Esophagus muscularis mucosa (tissue), 4 donors: ENCODE data around the gene MIF. TPM values are rescaled to one million over a fixed set of nuclear protein-coding genes. Genes with fewer than 3 reads are reported as not detected.
"Not testable (repeated sequence)": the region's sequence is repeated elsewhere in the genome, so short reads cannot be mapped to it uniquely, and the experiment has no call there.

Experiments
- DNase-seq: peaks from one replicate; pipeline ENCODE4 v3.0.0-alpha.2; 2017; ENCODE audit errors: extremely low spot score
- H3K27ac ChIP-seq, 4 donors: fragments of 200-600 bp; sonication (generic); replicated peaks in 1 of 4; 1 replicate in 3 of 4; 2 replicates in 1 of 4; pipeline ENCODE4 v1.5.1; 2016 to 2019; ENCODE audit warnings: mild to moderate bottlenecking in 1 of 4
- H3K27me3 ChIP-seq, 4 donors: fragments of 200-600 bp; sonication (generic); one replicate each; pipeline versions ENCODE4 v1.5.1 to v1.6.0; 2016 to 2019
- H3K36me3 ChIP-seq, 4 donors: fragments of 200-600 bp; sonication (generic); one replicate each; pipeline ENCODE4 v1.5.1; 2016 to 2019
- H3K4me1 ChIP-seq, 4 donors: fragments of 200-600 bp; sonication (generic); one replicate each; pipeline ENCODE4 v1.5.1; 2016 to 2019
- H3K4me3 ChIP-seq, 4 donors: fragments of 200-600 bp; sonication (generic); 1 replicate in 2 of 4; 2 replicates in 2 of 4; pipeline ENCODE4 v1.5.1; 2016 to 2019; ENCODE audit warnings: mild to moderate bottlenecking in 4 of 4, moderate library complexity in 1 of 4
- H3K9me3 ChIP-seq, 4 donors: fragments of 200-600 bp; sonication (generic); 1 replicate in 3 of 4; 2 replicates in 1 of 4; pipeline ENCODE4 v1.5.1; 2016 to 2019
- EP300 ChIP-seq: sonication (generic); formaldehyde crosslinking; IDR thresholded peaks from one replicate; pipeline ENCODE4 v1.6.1; 2017; ENCODE audit warnings: antibody characterized with exemption
- POLR2A ChIP-seq: fragments of 450-650 bp; IDR thresholded peaks from one replicate; pipeline ENCODE4 v1.6.1; 2017; ENCODE audit warnings: antibody characterized with exemption, moderate library complexity, mild to moderate bottlenecking, low read depth
- POLR2AphosphoS5 ChIP-seq, 2 donors: sonication (generic); formaldehyde crosslinking; IDR thresholded peaks; one replicate each; pipeline ENCODE4 v1.6.1; 2017; ENCODE audit warnings: antibody characterized with exemption in 2 of 2
- WGBS: methylation state at CpG from one replicate; pipeline ENCODE4 v1.1.5; 2018; 5-methylcytosine and 5-hydroxymethylcytosine counted together
- intact Hi-C: fragments of 100-400 bp; cut with DNase I; formaldehyde crosslinking; loops from one replicate; pipeline ENCODE4 v1.15.1; 2023
- total RNA-seq, 4 donors: library from RNA; depleted of rRNA; stranded (reverse); fragments of >200 nt; gene quantifications; one replicate each; pipeline versions ENCODE4 v1.1.0 to v1.2.1, GENCODE V29; 2016
- TF ChIP-seq, protein P1 (sequence below), 3 experiments: fragments of 200-600 bp in 2 of 3; fragments of 450-650 bp in 1 of 3; sonication (generic) in 2 of 3; IDR thresholded peaks; one replicate each; pipeline ENCODE4 v1.5.1; 2017 to 2019; ENCODE audit warnings: antibody characterized with exemption in 3 of 3, mild to moderate bottlenecking in 2 of 3, moderate library complexity in 1 of 3

MIF gene
- total RNA-seq, 4 donors from 2014 or later = 158 to 372 (median 263) TPM

DNA sequence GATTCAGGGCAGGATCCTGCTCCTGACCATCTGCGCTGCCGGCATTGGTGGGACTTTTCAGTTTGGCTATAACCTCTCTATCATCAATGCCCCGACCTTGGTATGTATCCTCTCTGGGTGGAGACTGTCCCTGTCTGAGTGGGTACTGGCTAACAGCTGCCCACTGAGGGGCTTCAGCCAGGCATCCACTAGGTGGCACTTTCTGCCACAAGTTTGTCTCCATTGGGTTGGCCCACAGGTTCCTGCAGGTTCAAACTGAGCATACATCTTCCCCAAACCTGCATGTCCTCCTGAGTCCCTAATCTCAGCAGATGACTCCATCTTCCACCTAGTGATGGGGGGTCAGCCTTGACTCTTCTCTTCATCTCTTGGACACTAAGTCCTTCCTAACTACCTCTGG lies 32.1 kb upstream of the MIF start:
- no peak overlapping the region for H3K4me3 ChIP-seq
- WGBS = 88% methylated on average over 3 of the region's 3 CpGs
- H3K36me3 ChIP-seq = peaks cover 0 to 40% (median 19%) of the 10 kb centered on the region in 4 donors
- no peaks in the 10 kb centered on the region for H3K9me3 ChIP-seq
- intact Hi-C loops = no loop called here
- DNase-seq = no peak
- H3K4me1 ChIP-seq = peaks cover 8 to 22% (median 14%) of the 10 kb centered on the region in 4 donors
- no peak overlapping the region for H3K27ac ChIP-seq
- TF ChIP-seq POLR2AphosphoS5 (IDR thresholded peaks at IDR 0.05) = no peak
- TF ChIP-seq, protein P1, sequence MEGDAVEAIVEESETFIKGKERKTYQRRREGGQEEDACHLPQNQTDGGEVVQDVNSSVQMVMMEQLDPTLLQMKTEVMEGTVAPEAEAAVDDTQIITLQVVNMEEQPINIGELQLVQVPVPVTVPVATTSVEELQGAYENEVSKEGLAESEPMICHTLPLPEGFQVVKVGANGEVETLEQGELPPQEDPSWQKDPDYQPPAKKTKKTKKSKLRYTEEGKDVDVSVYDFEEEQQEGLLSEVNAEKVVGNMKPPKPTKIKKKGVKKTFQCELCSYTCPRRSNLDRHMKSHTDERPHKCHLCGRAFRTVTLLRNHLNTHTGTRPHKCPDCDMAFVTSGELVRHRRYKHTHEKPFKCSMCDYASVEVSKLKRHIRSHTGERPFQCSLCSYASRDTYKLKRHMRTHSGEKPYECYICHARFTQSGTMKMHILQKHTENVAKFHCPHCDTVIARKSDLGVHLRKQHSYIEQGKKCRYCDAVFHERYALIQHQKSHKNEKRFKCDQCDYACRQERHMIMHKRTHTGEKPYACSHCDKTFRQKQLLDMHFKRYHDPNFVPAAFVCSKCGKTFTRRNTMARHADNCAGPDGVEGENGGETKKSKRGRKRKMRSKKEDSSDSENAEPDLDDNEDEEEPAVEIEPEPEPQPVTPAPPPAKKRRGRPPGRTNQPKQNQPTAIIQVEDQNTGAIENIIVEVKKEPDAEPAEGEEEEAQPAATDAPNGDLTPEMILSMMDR (IDR thresholded peaks at IDR 0.05) = peak; percentile 25 to 34 (median 28)
- TF ChIP-seq EP300 = no peak
- H3K27me3 ChIP-seq = no peaks in the 10 kb centered on the region

DNA sequence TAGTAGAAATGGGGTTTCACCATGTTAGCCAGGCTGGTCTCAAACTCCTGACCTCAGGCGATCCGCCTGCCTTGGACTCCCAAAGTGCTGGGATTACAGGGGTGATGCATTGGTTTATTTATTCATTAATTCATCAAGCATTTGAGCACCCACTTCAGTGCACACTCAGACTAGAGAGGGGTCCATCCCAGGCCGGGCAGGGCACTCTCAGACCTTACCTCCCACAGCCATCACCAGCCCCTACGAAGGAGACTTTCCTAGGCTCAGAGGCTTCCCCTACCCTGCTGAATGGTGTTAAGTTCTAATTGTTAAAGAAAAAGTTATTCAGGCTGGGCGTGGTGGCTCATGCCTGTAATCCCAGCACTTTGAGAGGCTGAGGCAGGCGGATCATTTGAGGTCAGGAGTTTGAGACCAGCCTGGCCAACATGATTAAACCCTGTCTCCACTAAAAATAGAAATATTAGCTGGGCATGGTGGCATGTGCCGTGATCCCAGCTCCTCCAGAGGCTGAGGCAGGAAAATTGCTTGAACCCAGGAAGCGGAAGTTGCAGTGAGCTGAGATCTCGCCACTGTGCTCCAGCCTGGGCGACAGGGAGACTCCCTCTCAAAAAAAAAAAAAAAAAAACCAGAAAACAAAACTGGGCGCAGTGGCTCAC lies 29.6 kb upstream of the MIF start:
- H3K27me3 ChIP-seq, H3K9me3 ChIP-seq, H3K4me3 ChIP-seq, H3K4me1 ChIP-seq, DNase-seq, H3K27ac ChIP-seq, intact Hi-C loops: not testable (repeated sequence)
- peaks cover 15 to 65% (median 44%) of the 10 kb centered on the region in 4 donors for H3K36me3 ChIP-seq
- WGBS = 81% methylated on average over 11 of the region's 11 CpGs

DNA sequence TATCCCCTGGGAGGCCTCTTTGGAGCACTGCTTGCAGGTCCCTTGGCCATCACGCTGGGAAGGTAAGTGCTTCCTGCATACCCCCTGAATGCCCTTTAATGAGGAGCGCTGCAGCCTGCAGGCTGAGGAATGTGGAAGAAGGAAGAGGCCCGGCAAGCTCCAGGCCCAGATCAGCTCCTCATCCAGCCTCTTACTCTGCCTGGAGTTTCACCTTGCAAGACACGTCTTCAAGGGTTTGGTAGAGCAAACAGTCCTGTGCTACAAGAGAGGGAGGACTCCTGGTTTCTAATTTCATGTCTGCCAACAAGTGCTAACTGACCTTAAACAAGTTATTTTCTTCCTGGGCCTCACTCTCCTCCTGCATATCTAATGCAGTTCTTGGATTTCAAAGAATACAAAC lies 25.6 kb upstream of the MIF start:
- no peak for TF ChIP-seq POLR2AphosphoS5 (IDR thresholded peaks at IDR 0.05)
- TF ChIP-seq, protein P1 (IDR thresholded peaks at IDR 0.05) = no peak
- TF ChIP-seq EP300 = no peak
- TF ChIP-seq POLR2A = no peak
- Histone ChIP-seq H3K36me3 (peaks cover 15 to 84% (median 44%) of the 10 kb centered on the region in 4 donors), H3K27me3 (no peaks in the 10 kb centered on the region), H3K4me1 (no peaks in the 10 kb centered on the region), H3K4me3 (no peak overlapping the region), H3K9me3 (no peaks in the 10 kb centered on the region), H3K27ac (no peak overlapping the region)
- WGBS = 95% methylated on average over 4 of the region's 4 CpGs
- intact Hi-C loops = no loop called here
- DNase-seq = no peak

DNA sequence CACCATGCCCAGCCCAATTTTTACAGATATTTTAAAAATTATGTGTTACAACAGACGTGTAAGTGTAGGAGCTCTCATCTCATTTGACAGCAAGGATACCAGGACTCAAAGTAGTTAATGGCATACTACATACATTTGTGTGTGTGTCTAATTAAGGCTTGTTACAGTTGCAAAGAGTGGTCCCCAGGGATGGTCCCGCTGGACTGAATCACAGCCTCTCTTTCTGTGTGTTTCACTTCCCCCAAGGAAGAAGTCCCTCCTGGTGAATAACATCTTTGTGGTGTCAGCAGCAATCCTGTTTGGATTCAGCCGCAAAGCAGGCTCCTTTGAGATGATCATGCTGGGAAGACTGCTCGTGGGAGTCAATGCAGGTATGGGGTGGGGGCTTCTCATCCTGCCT lies 19.3 kb upstream of the MIF start:
- H3K36me3 ChIP-seq = peaks cover 4 to 89% (median 50%) of the 10 kb centered on the region in 4 donors
- H3K4me1 ChIP-seq = no peaks in the 10 kb centered on the region
- H3K9me3 ChIP-seq = no peaks in the 10 kb centered on the region
- TF ChIP-seq EP300 (no peak), POLR2AphosphoS5 (IDR thresholded peaks at IDR 0.05) (no peak), POLR2A (no peak)
- TF ChIP-seq, protein P1 (IDR thresholded peaks at IDR 0.05) = no peak
- intact Hi-C loops = no loop called here
- H3K4me3 ChIP-seq = no peak overlapping the region
- WGBS = 87% methylated on average over 4 of the region's 4 CpGs
- DNase-seq = no peak
- no peaks in the 10 kb centered on the region for H3K27me3 ChIP-seq
- no peak overlapping the region for H3K27ac ChIP-seq

DNA sequence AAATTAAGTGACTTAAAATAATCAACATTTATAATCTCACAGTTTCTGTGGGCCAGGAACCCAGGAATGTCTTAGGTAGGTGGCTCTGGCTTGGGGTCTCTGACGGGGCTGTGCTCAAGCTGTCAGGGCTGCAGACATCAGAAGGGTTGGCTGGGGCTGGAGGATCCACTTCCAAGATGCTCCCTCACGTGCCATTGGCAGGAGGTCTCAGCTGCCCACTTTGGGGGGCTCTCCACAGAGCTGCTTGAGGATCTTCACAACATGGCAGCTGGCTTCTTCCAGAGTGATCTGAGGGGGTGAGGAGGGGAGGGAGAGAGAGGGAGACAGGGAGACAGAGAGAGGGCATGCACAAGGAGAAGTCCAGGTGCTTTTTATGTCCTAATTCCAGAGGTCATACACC lies 18.4 kb upstream of the MIF start:
- H3K27ac ChIP-seq = no peak overlapping the region
- peaks cover 4 to 81% (median 48%) of the 10 kb centered on the region in 4 donors for H3K36me3 ChIP-seq
- TF ChIP-seq EP300 = no peak
- no peak for TF ChIP-seq POLR2A
- TF ChIP-seq POLR2AphosphoS5 (IDR thresholded peaks at IDR 0.05) = no peak
- TF ChIP-seq, protein P1 (IDR thresholded peaks at IDR 0.05) = no peak
- intact Hi-C loops = no loop called here
- no peak for DNase-seq
- H3K4me1 ChIP-seq = no peaks in the 10 kb centered on the region
- 90% methylated on average over 2 of the region's 2 CpGs for WGBS
- no peaks in the 10 kb centered on the region for H3K9me3 ChIP-seq
- no peaks in the 10 kb centered on the region for H3K27me3 ChIP-seq
- no peak overlapping the region for H3K4me3 ChIP-seq
